ENCODE results near the gene PLB1.

- no peak for TF ChIP-seq CTCF (IDR thresholded peaks at IDR 0.05)
- TF ChIP-seq POLR2A (IDR thresholded peaks at IDR 0.05), result no peak
These were observed 119.8 kb downstream of the PLB1 start for GRCh38 chr2:28615706-28616105.

Data from esophagus squamous epithelium (tissue), 4 donors.